ENCODE measurements around the gene NPM3.
A peak's percentile ranks its signal among the peaks of the same experiment; 100 is the strongest.

The NPM3 gene

GRCh38 chr10:101749047-101750016, 33.9 kb downstream of the NPM3 start:
- peak; percentile 72 for FAIRE-seq

GRCh38 chr10:101748496-101748895, 34.8 kb downstream of the NPM3 start:
- FAIRE-seq = no peak

GRCh38 chr10:101745074-101745696, 38.1 kb downstream of the NPM3 start:
- no peak for FAIRE-seq

GRCh38 chr10:101744267-101744666, 39.0 kb downstream of the NPM3 start:
- FAIRE-seq = no peak

- FAIRE-seq = no peak
These were observed 41.3 kb downstream of the NPM3 start for GRCh38 chr10:101741938-101742337.

GRCh38 chr10:101736666-101737065, 46.6 kb downstream of the NPM3 start:
- no peak for FAIRE-seq

- FAIRE-seq = no peak
These were observed 51.1 kb downstream of the NPM3 start for GRCh38 chr10:101732096-101732495.

Data from TTC549 (cell line).